Astrocyte of the hippocampus (primary cell): Measurements from ENCODE around the gene RPTOR.

Experiments used
- DNase-seq: peaks from one replicate; pipeline ENCODE4 v3.0.0; 2011; ENCODE audit warnings: low read depth, low spot score

The RPTOR gene

DNA sequence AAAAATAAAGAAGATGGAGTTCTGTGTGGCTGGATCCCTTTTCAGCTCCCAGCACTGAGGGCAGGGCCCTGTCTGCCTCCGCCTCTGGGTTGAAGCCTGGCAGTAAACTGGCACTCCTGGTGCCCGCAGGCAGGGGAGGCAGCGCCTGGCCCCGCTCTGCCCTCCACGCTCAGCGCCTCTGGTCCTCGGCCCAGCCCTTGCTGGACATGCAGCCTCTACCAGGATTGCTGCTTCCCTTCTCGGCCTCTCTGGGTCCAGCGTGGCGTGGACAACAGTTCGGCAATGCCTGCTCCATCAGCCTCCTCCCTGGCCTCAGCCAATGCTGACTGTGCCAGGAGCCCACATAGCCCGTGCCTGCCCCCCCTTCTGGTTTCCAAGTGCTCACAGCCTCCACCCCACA is 362.6 kb downstream of the RPTOR start:
- no peak for DNase-seq

- no peak for DNase-seq
Observed at GRCh38 chr17:80908211-80908610, 363.6 kb downstream of the RPTOR start.

DNA sequence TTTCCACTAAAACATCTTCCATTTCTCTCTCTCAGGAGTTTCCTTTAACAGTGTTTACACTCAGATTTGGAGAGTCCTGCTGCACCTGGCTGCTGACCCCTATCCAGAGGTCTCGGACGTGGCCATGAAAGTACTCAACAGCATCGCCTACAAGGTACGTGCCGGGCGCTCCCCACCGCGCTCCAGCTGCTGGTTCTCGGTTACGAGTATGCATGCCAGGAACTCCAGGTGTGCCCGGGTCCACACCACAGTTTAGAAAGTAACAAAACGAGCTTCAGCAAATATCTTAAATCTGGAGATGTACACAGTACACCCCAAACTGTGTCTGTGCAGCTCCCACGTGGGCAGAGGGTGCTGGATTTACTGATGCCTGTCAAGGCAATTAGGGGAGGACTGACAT is 364.1 kb downstream of the RPTOR start:
- DNase-seq, result no peak

- DNase-seq, result no peak
Observed at GRCh38 chr17:80909635-80910034, 365.0 kb downstream of the RPTOR start.

DNA sequence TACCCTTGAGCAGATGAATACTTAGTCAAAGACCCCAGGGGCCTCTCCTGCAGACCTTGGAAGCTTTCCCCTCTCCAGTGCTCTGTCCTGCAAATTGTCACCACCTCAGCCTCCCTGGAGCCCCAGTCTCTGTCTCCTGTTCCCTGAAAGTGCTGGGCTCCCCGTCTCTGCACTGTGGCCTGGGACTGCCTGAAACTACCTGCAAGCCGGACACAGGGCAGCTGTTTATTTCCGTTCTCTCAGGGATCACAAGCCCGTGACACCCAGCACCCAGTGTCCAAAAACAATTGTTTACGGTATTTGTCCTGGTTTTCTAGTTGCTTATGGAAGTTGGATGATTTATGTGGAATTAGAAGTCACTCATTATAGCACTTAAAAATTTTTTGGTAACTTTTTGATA is 365.4 kb downstream of the RPTOR start:
- no peak for DNase-seq

GRCh38 chr17:80912476-80912875 is 367.8 kb downstream of the RPTOR start:
- no peak for DNase-seq

DNA sequence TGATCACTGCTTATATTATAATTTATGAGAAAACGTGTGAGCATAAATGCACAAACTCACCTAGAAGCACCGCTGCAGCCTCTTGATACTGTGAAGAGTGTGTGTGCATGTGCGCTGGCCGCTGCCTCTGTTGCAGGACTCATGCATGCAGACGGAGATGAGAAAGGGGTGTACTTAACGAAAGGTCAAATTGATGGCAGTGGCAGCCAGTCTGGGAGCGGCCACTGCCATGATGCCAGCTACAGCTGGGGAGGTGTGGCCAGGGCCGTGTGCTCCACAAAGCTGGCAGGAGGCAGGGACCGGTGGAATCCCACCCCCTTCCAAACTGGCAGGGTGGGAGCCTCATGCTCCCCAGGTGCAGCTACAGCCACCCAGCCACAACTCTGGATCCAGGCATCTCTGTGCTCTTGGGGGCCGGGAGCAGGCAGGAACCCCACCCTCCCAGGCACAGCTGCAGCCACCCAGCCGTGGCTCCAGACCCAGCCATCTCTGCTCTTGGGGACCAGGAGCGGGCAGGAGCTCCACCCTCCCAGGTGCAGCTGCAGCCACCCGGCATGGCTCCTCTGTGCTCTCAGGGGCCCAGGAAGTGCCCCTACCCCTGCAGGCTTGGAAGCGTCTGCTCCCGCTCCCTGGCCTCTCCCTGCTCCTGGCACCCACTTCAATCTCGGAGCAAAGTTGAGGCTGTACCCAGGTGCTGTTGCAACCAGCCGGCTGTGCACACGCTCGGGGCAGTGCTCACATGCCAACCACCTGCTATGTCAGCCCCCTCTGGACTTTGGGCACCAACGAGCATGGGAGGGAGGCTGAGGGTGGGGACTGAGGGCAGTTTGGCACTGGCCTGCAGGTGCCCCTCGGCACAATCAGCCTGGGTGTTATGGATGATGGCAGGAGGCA is 369.5 kb downstream of the RPTOR start:
- no peak for DNase-seq

DNA sequence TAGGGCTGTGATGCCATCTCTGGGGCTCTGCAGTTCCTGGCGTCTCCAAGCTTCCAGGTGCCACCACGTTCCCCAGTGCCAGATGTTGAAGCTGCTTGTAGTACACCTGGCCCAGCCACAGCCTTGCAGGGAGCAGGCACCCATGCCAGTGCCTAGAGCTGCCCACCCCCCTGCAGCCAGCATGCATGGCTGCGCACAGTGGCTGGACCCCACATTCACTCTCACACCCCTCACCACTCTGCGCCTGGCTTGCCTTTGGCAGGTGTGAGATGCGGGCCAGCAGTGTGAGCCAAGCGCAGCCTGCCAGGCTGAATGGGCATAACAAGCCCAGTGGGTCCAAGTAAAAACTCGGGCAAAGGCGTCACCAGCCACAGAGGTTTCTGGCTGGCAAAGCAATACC is 371.6 kb downstream of the RPTOR start:
- DNase-seq, result no peak

DNA sequence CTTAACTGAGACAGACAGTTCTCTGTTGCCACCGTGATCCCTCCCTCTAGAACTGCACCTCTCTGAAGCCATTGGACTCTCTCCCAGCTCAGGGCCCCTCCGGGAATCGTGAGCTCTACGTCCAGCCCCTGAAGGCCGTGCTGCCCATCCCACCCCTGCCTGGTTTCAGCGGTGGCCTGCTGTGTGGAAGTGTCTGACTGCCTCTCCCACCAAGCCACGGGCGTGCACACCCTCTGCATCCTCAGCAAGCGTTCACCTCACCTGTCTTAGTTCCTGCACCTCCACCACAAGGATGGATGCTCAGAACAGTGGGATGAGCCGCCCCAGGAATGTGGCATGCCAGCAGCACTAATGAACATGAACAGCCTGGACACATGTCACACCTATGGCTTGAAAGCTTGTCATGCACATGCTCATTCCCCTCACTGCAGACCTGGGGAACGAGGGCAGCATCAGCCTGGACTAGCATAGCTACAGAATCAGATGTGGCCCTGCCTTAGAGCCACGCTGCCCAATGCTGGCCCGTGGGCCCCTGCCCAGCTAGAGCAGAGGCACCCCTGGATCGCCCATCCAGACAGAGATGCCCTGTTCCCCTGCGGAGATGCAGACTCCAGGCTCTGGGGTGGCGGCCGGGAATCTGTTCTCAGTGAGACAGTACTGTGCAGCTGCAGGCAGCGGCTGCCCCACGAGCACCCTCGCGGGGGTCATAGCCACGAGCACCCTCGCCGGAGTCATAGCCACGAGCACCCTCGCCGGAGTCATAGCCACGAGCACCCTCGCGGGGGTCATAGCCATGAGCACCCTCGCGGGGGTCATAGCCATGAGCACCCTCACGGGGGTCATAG is 373.3 kb downstream of the RPTOR start:
- no peak for DNase-seq

DNA sequence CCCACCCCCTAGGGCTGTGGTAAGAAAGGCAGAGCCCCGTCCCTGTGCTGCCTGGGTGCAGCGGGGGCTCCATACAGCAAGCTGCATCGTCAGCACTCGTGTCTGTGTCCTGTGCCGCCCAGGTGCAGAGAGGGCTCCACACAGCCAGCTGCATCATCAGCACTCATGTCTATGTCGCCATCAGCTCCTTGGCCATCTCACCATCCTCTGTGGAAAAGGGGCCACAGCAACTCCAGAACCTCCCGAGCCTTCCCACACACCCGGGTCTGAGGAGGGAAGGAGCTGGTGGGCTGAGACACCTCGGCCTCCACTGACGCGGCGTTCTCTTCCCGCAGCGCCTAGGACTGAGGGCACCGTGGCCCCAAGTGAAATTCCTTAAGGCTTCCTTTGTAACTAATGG is 374.1 kb downstream of the RPTOR start:
- DNase-seq, result no peak

- DNase-seq, result no peak
Observed at GRCh38 chr17:80919331-80920311, 375.0 kb downstream of the RPTOR start.

DNA sequence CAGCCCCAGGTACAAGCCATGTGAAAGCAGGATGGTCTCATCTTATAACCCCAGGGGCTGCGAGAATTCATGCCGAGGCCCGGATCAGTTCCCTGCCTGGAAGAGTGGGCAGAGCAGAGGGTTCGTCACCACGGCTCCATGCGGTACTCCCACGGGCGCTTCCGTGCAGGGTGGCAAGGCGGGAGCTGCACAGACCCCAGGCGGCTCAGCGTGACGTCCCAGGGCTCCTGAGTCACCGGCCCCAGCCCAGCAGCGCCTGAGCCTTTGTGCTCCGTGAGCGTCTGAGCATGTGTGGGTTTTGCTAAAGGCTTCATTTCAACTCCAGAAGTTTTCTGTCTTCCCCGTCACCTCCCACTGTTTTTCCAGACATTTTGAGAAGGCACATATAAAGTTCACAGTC is 375.8 kb downstream of the RPTOR start:
- peak; percentile 62 for DNase-seq

GRCh38 chr17:80921159-80921558 is 376.5 kb downstream of the RPTOR start:
- DNase-seq, result no peak

DNA sequence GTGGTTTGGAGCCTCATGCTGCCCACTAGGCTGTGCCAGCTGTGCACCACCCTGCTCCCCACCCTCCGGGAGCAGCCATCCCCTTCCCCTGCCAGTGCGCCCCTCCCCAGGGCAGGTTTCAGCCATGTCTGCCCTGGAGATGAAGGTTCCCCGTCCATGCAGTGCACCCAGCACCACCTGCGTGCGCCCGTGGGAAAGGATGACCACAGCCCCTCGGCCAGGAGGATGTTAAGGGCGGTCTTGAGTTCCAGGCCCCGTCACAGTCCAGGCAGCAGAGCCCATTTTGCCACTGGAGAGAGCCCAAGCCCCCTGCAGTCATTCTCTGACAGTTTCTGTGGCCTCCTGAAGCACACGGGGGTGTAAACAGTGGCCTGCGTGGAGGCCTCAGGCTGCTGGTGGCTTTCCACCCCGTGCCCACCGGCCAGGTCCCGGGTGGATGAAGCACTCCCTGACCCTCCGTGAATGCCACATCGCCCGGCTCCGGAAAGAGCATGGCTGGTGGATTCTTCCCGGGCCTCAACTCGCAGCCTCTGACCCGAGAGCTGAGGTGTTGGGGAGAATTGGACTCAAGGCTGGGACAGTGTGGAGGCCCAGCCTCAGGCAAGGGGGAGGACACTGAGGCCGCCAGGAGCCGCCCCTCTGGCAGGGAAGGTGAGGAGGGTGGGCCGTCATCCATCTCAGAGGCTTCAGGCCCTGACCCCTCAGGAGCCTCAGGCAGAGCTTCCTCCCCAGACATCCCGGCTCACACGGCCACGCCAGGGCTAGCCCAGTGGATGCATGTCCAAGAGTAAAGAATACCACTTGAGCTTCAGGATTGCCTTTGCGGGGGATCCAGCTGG is 377.3 kb downstream of the RPTOR start:
- no peak for DNase-seq

GRCh38 chr17:80922580-80923160 is 378.0 kb downstream of the RPTOR start:
- DNase-seq, result no peak

- DNase-seq, result no peak
Observed at GRCh38 chr17:80923211-80924110, 378.8 kb downstream of the RPTOR start.

DNA sequence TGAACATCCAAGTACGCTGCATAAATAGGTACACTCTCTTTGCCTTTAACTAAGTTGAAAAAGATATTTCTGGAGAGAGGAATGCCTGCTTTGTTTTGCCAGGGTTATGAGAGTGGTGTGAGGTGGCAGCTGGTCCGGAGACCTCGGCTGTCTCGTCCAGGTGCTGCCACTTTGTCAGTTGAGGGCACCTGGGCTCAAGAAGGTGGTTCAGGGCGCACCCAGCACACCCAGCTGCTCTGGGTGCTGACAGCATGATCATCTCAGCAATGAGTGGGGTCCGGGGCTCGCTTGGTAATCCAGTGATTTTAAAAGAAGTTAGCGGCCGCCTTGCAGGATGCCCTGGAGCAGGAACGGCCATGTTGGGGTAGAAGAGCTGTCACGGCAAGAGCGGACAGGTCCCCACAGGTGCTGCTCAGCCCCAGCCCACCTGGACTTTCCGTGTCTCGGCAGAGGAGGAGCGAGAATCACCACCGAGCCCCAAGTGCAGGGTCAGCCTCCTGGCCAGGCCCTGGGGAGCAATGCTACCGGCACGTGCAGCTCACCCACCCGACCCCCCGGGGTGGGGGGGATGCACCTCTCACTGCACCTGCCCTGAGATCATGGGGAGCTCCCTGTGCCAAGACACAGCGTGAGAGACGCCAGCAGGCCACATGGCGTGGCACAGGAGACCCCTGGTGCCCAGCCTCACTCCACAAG is 379.6 kb downstream of the RPTOR start:
- DNase-seq, result no peak

GRCh38 chr17:80924807-80925610 is 380.4 kb downstream of the RPTOR start:
- DNase-seq, result no peak
